NB4 (cell line): ENCODE data around the gene SLC1A6.

Experiments used
- MYC ChIP-seq: IDR thresholded peaks from 2 replicates; pipeline ENCODE4 v1.6.1; 2011; ENCODE audit warnings: low read depth, low read length
- POLR2A ChIP-seq: IDR thresholded peaks from 2 replicates; pipeline ENCODE4 v1.6.1; 2011; ENCODE audit warnings: mild to moderate bottlenecking; ENCODE audit not compliant: insufficient read length; ENCODE audit errors: extremely low read depth
- TF ChIP-seq, protein P1 (sequence below): IDR thresholded peaks from one replicate; pipeline ENCODE4 v1.5.1; 2012; ENCODE audit warnings: low read depth, low read length
- TF ChIP-seq, protein P2 (sequence below): IDR thresholded peaks from 2 replicates; pipeline ENCODE4 v1.6.1; 2011; ENCODE audit warnings: low read depth, low read length

DNA sequence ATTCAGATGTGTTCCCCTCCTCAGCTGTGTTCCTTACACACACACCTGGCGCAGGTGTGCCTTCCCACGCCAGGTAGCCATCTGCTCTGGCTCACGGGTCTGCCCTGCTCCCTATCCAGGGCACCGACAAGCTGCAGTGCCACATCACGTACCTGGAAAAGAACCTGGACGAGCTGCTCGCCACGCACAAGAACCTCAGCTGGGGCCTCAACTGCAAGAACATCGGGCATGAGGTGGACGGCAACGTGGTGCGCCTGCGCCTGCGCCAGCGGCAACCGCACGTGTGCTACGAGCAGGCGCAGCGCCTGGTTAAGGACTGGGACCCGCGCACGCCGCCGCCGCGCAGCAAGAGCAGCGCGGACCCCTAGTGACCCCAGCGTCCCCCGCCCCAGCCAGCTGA is 43.1 kb upstream of the SLC1A6 start:
- TF ChIP-seq, protein P1, sequence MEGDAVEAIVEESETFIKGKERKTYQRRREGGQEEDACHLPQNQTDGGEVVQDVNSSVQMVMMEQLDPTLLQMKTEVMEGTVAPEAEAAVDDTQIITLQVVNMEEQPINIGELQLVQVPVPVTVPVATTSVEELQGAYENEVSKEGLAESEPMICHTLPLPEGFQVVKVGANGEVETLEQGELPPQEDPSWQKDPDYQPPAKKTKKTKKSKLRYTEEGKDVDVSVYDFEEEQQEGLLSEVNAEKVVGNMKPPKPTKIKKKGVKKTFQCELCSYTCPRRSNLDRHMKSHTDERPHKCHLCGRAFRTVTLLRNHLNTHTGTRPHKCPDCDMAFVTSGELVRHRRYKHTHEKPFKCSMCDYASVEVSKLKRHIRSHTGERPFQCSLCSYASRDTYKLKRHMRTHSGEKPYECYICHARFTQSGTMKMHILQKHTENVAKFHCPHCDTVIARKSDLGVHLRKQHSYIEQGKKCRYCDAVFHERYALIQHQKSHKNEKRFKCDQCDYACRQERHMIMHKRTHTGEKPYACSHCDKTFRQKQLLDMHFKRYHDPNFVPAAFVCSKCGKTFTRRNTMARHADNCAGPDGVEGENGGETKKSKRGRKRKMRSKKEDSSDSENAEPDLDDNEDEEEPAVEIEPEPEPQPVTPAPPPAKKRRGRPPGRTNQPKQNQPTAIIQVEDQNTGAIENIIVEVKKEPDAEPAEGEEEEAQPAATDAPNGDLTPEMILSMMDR: no peak
- TF ChIP-seq MYC (no peak), POLR2A (no peak)
- TF ChIP-seq, protein P2, sequence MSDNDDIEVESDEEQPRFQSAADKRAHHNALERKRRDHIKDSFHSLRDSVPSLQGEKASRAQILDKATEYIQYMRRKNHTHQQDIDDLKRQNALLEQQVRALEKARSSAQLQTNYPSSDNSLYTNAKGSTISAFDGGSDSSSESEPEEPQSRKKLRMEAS: no peak
